ENCODE measurements around the gene BCAS3.

GRCh38 chr17:60750640-60751039, 73.0 kb downstream of the BCAS3 start:
- TF ChIP-seq CTCF (IDR thresholded peaks at IDR 0.05 in 4 of 5, conservative IDR thresholded peaks at IDR 0.05 in 1 of 5) (no peak), POLR2A (IDR thresholded peaks at IDR 0.05) (no peak)
